NT2/D1 (cell line): ENCODE results near the gene C1QTNF3.
"Not testable (repeated sequence)": the region's sequence is repeated elsewhere in the genome, so short reads cannot be mapped to it uniquely, and the experiment has no call there.

Source experiments
- DNase-seq: peaks from one replicate; pipeline ENCODE4 v3.0.0-alpha.2; 2011; ENCODE audit warnings: low read depth, low spot score
- H3K27me3 ChIP-seq: 2 replicates; pipeline ENCODE4 v1.6.0; 2011; ENCODE audit warnings: mild to moderate bottlenecking; ENCODE audit not compliant: insufficient read length, insufficient read depth
- H3K36me3 ChIP-seq: 2 replicates; pipeline ENCODE4 v1.6.1; 2011; ENCODE audit warnings: mild to moderate bottlenecking, low read length, mixed read lengths; ENCODE audit not compliant: insufficient read depth, insufficient read length
- H3K4me1 ChIP-seq: 2 replicates; pipeline ENCODE4 v1.5.1; 2011; ENCODE audit not compliant: insufficient read depth, insufficient read length
- H3K4me3 ChIP-seq: 2 replicates; pipeline ENCODE4 v1.5.1; 2011; ENCODE audit warnings: low read depth; ENCODE audit not compliant: insufficient read length
- H3K9ac ChIP-seq: 2 replicates; pipeline ENCODE4 v1.6.0; 2011; ENCODE audit warnings: low read depth; ENCODE audit not compliant: insufficient read length
- H3K9me3 ChIP-seq: 2 replicates; pipeline ENCODE4 v1.5.1; 2011; ENCODE audit warnings: mild to moderate bottlenecking, low read length; ENCODE audit not compliant: insufficient read depth
- SUZ12 ChIP-seq: IDR thresholded peaks from 2 replicates; pipeline ENCODE4 v1.6.1; 2011; ENCODE audit not compliant: insufficient read length, insufficient read depth; ENCODE audit errors: extremely low read depth
- YY1 ChIP-seq: IDR thresholded peaks from 2 replicates; pipeline ENCODE4 v1.6.1; 2011; ENCODE audit not compliant: insufficient read length, insufficient read depth
- ZNF274 ChIP-seq: IDR thresholded peaks from 2 replicates; pipeline ENCODE4 v1.6.1; 2011; ENCODE audit warnings: mild to moderate bottlenecking, low read depth, low read length

The C1QTNF3 gene

DNA sequence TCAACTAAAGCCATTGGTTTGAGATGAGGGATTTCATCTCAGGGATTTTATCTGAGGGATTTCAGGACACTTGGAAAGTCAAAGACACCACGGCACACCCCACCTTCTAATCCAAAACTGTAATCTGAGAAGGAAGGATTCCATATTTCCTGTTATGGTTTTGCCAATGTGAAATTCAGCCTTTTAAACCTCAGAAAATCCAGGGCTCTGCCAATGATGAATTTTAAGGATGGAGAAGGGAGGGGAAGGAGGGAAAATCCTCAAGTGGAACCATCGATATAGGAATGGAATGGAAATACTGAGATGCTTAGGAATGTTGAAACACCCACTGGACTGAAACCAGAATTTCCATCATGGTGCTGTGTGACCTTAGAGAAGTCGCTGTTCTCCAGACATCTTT, 5.3 kb downstream of the C1QTNF3 start:
- no peaks in the 10 kb centered on the region for H3K4me1 ChIP-seq

DNA sequence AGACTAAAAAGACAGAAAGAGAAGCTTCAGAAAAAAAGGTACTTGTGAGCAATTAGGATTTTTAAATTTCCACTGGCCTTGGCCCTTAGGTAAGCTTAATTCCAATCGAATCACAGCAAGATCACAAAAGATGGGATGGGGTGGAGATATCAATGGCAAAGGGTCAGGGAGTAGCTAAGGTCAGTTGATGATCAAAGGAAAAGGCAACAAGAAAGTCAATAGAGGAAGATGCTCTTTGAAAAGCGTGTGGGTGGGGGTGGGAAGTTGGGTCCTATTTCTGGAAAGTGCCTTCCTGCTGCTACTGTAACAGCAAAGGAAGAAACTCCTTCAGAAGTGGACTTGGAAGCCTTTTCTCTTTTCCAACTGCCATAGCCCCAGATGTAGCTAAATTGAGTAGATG, 7.3 kb downstream of the C1QTNF3 start:
- DNase-seq, result no peak
- no peaks in the 10 kb centered on the region for H3K27me3 ChIP-seq
- no peaks in the 10 kb centered on the region for H3K36me3 ChIP-seq
- TF ChIP-seq SUZ12 (no peak), ZNF274 (no peak), YY1 (no peak)
- H3K9me3 ChIP-seq, result peaks cover 5% of the 10 kb centered on the region; the same call in 1 of the 2 replicates
- H3K9ac ChIP-seq, result no peak overlapping the region
- H3K4me1 ChIP-seq, result no peaks in the 10 kb centered on the region
- no peak overlapping the region for H3K4me3 ChIP-seq

More for the DNA sequence above, 5.3 kb downstream of the C1QTNF3 start:
- no peak overlapping the region for H3K4me3 ChIP-seq
- TF ChIP-seq ZNF274 (no peak), SUZ12 (no peak), YY1 (no peak)
- no peaks in the 10 kb centered on the region for H3K27me3 ChIP-seq
- H3K9ac ChIP-seq, result no peak overlapping the region
- no peak for DNase-seq
- peaks cover 5% of the 10 kb centered on the region; the same call in 1 of the 2 replicates for H3K9me3 ChIP-seq
- H3K36me3 ChIP-seq, result no peaks in the 10 kb centered on the region

GRCh38 chr5:34034534-34035327, 8.3 kb downstream of the C1QTNF3 start:
- Histone ChIP-seq H3K4me1 (no peaks in the 10 kb centered on the region), H3K36me3 (no peaks in the 10 kb centered on the region), H3K4me3 (no peak overlapping the region), H3K9ac (no peak overlapping the region), H3K9me3 (peaks cover 5% of the 10 kb centered on the region; the same call in 1 of the 2 replicates), H3K27me3 (no peaks in the 10 kb centered on the region)
- TF ChIP-seq YY1 (no peak), SUZ12 (no peak), ZNF274 (no peak)
- no peak for DNase-seq

DNA sequence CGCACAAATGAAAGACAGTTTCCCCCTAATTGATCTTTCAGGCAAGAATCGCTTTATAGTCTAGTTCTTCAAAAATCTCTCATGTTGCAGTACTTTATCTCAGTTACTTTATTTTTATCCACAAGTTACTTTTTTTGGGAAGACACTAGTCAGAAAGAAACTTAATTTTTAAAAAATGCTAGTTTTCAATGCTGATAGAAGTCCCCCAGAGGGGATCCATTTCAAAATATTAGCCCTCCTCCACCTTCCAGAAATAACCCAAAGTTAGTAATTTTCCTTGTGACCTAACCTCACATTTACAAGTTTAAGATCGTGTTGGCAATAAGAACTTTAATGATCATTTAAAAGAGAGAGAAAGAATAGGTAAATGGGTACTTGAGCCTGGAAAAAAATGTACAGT, 11.0 kb downstream of the C1QTNF3 start:
- Histone ChIP-seq H3K36me3 (no peaks in the 10 kb centered on the region), H3K9me3 (no peaks in the 10 kb centered on the region), H3K4me3 (no peak overlapping the region), H3K9ac (no peak overlapping the region), H3K4me1 (no peaks in the 10 kb centered on the region), H3K27me3 (no peaks in the 10 kb centered on the region)
- DNase-seq, result no peak
- TF ChIP-seq SUZ12, result no peak

DNA sequence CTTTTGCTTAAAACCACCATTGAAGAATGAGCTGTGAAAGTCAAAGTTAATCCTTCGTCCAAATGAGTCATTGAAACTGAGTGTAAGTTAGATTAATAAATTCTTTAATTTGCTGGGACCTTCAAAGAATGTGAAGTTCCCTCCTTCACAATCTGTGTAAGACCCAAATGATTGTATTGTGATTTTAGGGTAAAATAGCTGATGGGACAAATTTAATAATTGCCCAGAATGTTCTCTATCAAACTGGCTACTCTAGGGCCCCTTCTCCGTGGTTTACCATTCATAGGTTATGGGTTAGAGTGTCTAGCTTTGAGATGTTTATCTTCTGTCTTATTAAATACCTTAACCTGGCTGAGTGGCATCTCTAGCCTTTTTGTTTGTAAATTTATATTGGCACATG, 11.9 kb downstream of the C1QTNF3 start:
- H3K27me3 ChIP-seq, result no peaks in the 10 kb centered on the region
- DNase-seq, result no peak
- no peaks in the 10 kb centered on the region for H3K9me3 ChIP-seq
- TF ChIP-seq SUZ12 (no peak), YY1 (no peak), ZNF274 (no peak)
- H3K4me1 ChIP-seq, result no peaks in the 10 kb centered on the region
- no peaks in the 10 kb centered on the region for H3K36me3 ChIP-seq
- H3K9ac ChIP-seq, result no peak overlapping the region
- H3K4me3 ChIP-seq, result no peak overlapping the region

- not testable (repeated sequence) for H3K36me3 ChIP-seq, H3K4me3 ChIP-seq, DNase-seq, H3K4me1 ChIP-seq, H3K27me3 ChIP-seq, H3K9ac ChIP-seq, H3K9me3 ChIP-seq
Observed at GRCh38 chr5:34030585-34030984, 12.4 kb downstream of the C1QTNF3 start.

DNA sequence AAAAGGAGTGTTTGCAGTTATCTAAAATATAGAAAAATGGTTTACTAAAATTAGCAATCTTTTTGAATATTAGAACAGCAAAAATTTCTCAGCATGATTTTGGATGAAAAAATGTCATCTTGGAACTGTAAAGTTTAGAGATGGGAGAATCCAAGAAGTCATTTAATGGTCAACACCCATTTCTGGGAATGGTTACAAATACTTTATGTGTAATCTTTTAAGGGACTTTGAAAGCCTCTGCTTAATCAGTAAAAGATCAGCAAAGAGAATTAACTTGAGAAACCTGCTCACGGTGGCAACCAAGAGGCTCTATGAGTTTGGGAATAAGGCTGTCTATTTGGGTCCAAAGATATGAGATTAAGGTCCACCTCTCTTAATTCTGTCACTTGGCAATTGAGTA, 13.0 kb downstream of the C1QTNF3 start:
- no peak for TF ChIP-seq SUZ12
- no peak for TF ChIP-seq YY1
- TF ChIP-seq ZNF274, result no peak
- Histone ChIP-seq H3K4me3 (no peak overlapping the region), H3K9ac (no peak overlapping the region), H3K4me1 (no peaks in the 10 kb centered on the region), H3K27me3 (no peaks in the 10 kb centered on the region), H3K36me3 (no peaks in the 10 kb centered on the region), H3K9me3 (no peaks in the 10 kb centered on the region)
- no peak for DNase-seq
